ENCODE measurements around the gene SHC2. TPM values are rescaled to one million over a fixed set of nuclear protein-coding genes. Genes with fewer than 3 reads are reported as not detected.
A peak's percentile ranks its signal among the peaks of the same experiment; 100 is the strongest.

Gene SHC2
- total RNA-seq, 1 experiment from 2014 or later, result 16.6 TPM

- no peak overlapping the region for H2BK20ac ChIP-seq (ENCODE audit: low read depth, low read length, poor library complexity, severe bottlenecking)
- WGBS (ENCODE audit: extremely low coverage, insufficient read length, low lambda C conversion rate), result no CpG with 5 or more reads among the region's 114 CpGs
- peak overlapping the region; percentile 78 to 87 for H3K4me3 Mint-ChIP-seq
Observed at GRCh38 chr19:488505-489417, 27.9 kb upstream of the SHC2 start.

More at GRCh38 chr19:488505-489417, 27.9 kb upstream of the SHC2 start:
- peak overlapping the region; percentile 13 for H3K9ac ChIP-seq (ENCODE audit: extremely low read depth, insufficient read length, low read length)
- H3K27me3 Mint-ChIP-seq (ENCODE audit: low read depth), result peaks cover 19% of the 10 kb centered on the region
- H4K8ac ChIP-seq (replicated peaks; ENCODE audit: insufficient read length, low read depth, low read length), result no peak overlapping the region
- no peak overlapping the region for H2AFZ ChIP-seq (ENCODE audit: low read length)
- H2BK5ac ChIP-seq (ENCODE audit: insufficient read length, low read length), result no peak overlapping the region
- peak overlapping the region; percentile 79 for H3K14ac ChIP-seq (ENCODE audit: insufficient read depth, low read length)
- no peak for TF ChIP-seq CTCF (conservative IDR thresholded peaks at IDR 0.05)
- H3K4ac ChIP-seq (ENCODE audit: low read depth, low read length), result no peak overlapping the region
- no peak overlapping the region for H2BK15ac ChIP-seq (ENCODE audit: low read depth, low read length)
- H3K4me1 Mint-ChIP-seq, result peaks cover 16 to 33% of the 10 kb centered on the region in 2 experiments
- H2AK5ac ChIP-seq (ENCODE audit: insufficient read length, low read length), result no peak overlapping the region
- H3K18ac ChIP-seq (ENCODE audit: insufficient read length, low read depth, low read length), result peak overlapping the region; percentile 75
- H3K79me2 ChIP-seq (ENCODE audit: insufficient read depth, low read length), result no peaks in the 10 kb centered on the region
- no peaks in the 10 kb centered on the region for H3K27me3 ChIP-seq (ENCODE audit: insufficient read depth, low read length)
- H3T11ph ChIP-seq (ENCODE audit: low read length), result no peak overlapping the region
- H3K36me3 Mint-ChIP-seq (ENCODE audit: insufficient read depth in 1 of 3, low read depth in 3 of 3), result no peaks in the 10 kb centered on the region
- H4K20me1 ChIP-seq (ENCODE audit: control insufficient read depth, insufficient read depth, insufficient read length), result peaks cover 4% of the 10 kb centered on the region
- no peak overlapping the region for H2BK12ac ChIP-seq (ENCODE audit: insufficient read length, low read depth, low read length)
- peaks cover 3 to 4% of the 10 kb centered on the region in 2 experiments; a peak in 2 of 5 replicates for H3K9me3 Mint-ChIP-seq
- peaks cover 4% of the 10 kb centered on the region for H3K23me2 ChIP-seq (ENCODE audit: insufficient read length, low read depth, low read length, poor library complexity, severe bottlenecking)
- no peak overlapping the region for H4K91ac ChIP-seq (ENCODE audit: insufficient read length, low read depth, low read length)
- no peak overlapping the region for H3K56ac ChIP-seq (ENCODE audit: insufficient read length, low read depth, low read length)
- H3K27ac ChIP-seq (ENCODE audit: insufficient read length, low read depth, low read length), result no peak overlapping the region
- peak; percentile 94 for DNase-seq
- no peaks in the 10 kb centered on the region; the same call in 1 of the 2 replicates for H3K4me1 ChIP-seq (ENCODE audit: insufficient read depth, low read length)
- no peak overlapping the region for H3K23ac ChIP-seq (ENCODE audit: insufficient read length, low read depth, low read length)
- peak overlapping the region; percentile 10 for H3K4me2 ChIP-seq (ENCODE audit: insufficient read depth, insufficient read length, low read length)
- peak overlapping the region in 1 of 3 experiments; percentile 86; a peak in 2 of 7 replicates for H3K27ac Mint-ChIP-seq
- H3K9me3 ChIP-seq (ENCODE audit: control insufficient read depth, low read depth, low read length), result no peaks in the 10 kb centered on the region
- no peaks in the 10 kb centered on the region for H3K79me1 ChIP-seq (ENCODE audit: insufficient read depth, low read depth, low read length, poor library complexity, severe bottlenecking)
- H4K5ac ChIP-seq (ENCODE audit: insufficient read length, low read depth, low read length), result no peak overlapping the region
- H2BK120ac ChIP-seq (ENCODE audit: low read depth, low read length, poor library complexity, severe bottlenecking), result no peak overlapping the region
